Stimulated activated naive CD4-positive, alpha-beta T cell (primary cell): ENCODE results near the gene SDK1.

Source experiments
- DNase-seq, 6 experiments: peaks; one replicate each; lab custom pipeline; 2025; lab: John Stamatoyannopoulos, UW

Gene SDK1

DNA sequence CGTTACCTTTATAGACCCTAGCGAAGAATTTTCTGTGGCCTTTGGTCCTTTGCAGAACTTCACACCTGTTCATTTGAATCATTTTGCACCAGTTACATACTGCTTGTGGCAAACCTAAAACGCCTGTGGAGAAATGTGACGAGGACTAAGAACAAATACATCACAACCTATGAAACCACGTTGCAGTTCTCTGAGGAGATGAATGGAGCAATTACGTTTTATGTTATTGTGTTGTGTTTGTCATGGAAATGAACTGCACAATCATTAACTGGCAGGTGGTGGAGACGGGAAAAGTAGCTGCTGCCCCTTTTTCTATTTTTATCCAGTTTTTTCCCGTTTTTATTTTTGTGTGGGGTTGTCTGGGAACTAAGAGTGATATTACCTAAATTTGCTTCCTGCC, 505.5 kb downstream of the SDK1 start:
- no peak for DNase-seq

- no peak for DNase-seq
Observed at GRCh38 chr7:3807824-3808223, 506.8 kb downstream of the SDK1 start.

DNA sequence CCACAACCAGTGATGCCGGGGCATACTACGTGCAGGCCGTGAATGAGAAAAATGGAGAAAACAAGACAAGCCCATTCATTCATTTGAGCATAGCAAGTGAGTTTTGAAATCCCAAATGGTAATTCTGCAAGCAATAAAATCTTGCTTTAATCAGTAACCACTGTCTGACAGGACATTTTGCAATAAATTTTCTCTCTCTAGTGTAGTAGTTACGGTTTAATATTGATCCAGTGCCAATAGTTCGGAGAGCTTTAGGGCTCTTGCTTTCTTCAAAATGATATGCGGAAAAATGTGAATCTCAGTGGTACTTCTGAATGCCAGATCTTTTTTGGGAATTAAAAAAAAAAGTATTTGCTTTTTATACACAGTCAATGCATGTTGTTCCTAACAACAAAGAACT, 520.4 kb downstream of the SDK1 start:
- no peak for DNase-seq

GRCh38 chr7:3825491-3825890, 524.4 kb downstream of the SDK1 start:
- no peak for DNase-seq

DNA sequence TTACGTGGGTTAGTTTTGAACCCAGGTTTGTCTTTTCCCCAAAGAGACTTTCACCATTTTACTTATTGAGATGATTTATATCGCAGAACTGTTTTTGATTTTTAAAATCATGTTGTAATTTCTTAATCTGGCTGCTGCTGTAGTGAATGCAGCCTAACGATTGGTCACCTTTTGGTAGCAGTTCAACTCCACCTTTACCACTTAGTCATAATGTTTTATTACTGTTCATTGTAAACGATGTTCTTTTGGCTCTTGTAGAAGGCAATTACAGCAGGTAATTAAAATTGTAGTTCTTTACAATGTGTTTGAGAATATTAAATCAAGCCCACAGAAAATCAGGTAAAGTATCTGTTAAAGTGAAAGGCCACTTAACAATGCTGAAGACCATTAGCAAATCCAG, 531.1 kb downstream of the SDK1 start:
- DNase-seq: no peak

DNA sequence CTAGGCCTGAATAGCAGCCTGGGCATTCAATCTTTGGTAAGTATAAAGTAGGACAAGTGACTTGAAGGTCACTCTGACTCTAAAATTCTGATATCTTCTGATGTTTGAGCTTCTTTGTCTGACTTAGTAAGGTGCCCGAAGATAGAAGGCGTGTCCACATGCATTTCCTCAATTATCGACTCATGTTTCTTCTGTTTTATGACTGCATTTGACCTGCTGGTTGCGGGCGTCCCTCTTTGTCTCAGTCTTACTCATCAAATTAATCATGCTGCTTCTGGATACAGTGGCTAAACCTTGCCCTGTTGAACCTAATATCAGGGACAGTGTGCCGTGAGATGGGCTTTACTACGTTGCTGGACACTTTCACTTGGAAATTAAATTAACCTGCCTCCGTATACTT, 534.1 kb downstream of the SDK1 start:
- no peak for DNase-seq

DNA sequence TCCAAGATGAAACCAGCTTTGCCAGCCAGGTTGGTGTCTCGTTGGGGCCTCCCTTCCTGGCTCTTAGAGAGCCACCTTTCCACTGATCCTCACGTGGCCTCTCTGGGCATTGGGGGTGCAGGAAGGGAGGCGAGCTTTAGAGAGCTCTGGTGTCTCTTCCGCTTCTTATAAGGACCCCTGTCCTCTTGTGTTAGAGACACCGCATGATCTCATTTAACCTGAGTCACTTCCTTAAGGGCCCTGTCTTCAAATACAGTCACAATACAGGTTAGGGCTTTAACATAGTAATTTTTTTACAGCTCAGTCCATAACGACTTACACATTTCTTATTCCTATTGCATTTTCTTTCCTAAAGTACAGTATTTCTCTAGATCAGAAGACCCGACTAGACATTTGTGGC, 535.8 kb downstream of the SDK1 start:
- DNase-seq: no peak

DNA sequence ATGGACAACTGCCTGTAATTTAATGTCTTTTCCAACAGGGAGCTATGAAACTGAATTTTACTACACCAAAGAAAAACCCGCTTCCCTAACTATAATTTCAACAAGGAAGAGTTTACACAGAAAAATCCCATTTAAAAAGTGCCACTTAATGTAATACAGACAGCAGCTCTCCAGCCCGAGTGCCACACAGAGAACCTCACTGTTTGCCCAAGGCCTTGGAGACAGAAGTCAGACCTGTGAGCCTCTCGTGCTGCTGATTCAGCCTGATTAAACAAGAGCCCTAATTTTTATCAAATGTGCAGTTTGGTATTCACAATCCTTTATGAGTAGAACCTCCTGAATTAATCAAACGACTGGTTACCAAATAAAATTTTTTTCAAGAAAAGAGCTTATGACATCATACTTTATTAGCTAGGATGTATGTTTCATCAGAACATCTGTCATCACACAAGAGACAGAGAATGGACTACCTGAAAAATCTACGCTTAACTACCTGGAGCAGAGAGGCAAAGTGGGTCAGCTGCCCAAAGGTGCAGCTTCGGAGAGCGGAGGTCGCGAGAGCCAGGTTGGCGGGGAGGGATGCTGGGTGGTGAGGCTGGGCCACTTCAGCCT, 543.6 kb downstream of the SDK1 start:
- DNase-seq: no peak

GRCh38 chr7:3846738-3847137, 545.7 kb downstream of the SDK1 start:
- no peak for DNase-seq

- no peak for DNase-seq
Observed at GRCh38 chr7:3847336-3847735, 546.3 kb downstream of the SDK1 start.

- no peak for DNase-seq
Observed at GRCh38 chr7:3859431-3859830, 558.4 kb downstream of the SDK1 start.

DNA sequence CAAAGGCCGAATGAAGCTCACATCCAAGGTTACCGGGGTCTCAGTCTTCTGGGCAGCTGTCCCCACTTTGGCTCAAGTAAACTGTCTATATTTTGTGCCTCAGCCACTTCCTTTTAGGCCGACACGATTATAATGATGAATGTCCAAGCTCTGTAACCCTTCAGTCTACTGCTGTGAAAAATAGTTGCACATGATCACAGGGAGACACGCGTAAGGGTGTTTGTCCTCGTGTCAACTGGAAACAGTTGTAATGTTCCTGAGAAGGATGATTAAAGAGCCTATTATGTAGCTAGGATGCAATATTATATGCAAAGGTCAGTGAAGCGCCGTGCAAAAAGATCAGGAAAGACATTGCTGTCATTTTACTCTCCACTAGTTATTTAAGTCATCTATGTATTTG, 559.9 kb downstream of the SDK1 start:
- DNase-seq: no peak

DNA sequence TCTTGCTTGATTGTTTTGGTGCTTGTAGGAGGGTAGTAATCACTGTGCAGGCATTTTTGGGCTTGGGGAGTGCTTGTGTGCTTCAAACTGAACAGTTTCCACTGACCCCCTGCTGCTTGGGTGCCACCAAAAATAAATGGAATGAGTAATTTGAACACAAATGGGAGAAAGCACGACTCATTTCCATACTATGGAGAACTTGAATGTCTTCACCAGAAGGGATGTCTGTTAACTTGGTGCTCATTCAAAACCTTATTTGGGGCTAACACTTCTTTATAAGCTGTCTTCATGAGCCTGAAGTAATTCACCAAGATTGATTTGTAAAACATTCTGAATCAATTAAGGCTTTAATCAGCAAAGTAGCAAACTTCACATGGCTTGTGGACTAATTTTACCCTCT, 560.3 kb downstream of the SDK1 start:
- DNase-seq: no peak

- no peak for DNase-seq
Observed at GRCh38 chr7:3861941-3862340, 560.9 kb downstream of the SDK1 start.

DNA sequence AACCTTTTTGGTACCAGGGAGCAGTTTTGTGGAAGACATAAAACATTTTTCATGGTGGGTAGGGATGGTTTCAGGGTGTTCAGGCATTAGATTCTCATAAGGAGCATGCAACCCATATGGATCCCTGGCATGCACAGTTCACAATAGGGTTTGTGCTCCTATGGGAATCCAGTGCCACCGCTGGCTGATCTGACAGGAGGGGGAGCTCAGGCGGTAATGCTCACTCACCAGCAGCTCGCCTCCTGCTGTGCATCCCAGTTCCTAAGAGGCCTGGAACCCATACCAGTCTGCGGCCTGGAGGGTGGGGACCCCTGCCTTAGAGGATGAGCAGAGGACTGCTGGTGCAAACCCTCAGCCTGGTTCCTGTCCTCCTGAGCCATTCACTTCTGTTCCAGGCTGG, 561.7 kb downstream of the SDK1 start:
- DNase-seq: no peak

- no peak for DNase-seq
Observed at GRCh38 chr7:3866277-3866676, 565.2 kb downstream of the SDK1 start.

DNA sequence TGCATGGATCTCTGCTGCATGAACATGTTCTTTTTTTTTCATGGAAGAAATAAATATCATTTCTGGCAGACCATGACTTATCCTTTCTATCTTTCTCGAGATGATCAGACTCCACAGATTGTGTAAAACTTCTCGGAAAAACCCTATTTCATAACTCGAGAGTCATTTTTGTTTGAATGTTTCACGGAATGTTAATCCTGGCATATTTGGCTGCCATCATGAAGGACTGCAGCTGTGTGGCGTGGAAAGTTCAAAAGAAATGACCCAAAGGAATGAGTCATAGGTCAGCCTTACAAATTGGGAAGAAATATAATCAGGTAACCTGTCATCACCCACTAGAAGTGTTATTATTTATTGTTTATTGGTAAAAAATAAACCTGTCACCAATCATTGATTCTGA, 566.8 kb downstream of the SDK1 start:
- DNase-seq: no peak

DNA sequence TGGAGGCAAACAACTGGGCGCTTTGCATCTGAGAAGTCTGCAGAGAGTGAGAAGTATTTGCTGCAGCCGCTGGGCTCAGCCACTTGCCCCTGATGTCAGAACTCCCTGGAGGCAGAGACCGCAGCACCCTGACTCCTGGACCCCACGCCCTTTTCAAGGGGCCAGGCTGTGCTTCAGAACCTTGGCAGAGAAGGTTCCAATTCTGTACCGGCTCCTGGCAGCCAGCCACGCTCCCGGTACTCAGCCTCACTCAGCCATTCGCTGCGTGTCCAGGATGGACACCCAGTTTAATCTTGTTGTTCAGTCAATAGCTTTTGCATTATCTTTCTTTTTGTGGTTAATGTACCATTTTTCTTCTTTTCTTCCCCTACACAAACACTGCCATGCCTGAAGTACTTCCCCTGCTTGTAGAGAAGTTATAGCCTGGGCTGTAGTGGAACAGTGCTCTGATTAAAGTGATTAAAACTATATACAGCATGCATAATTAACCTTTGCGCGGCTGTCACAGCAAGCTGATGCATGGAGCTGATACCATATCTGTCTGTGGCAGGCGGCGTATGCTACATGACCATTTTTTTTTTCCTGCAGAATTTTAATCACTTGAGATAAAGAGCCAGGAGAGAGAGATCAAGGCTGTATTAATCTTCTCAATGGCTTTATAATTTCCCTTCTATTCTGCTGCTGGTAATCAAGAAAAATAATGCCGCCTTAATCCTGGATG, 578.5 kb downstream of the SDK1 start:
- no peak for DNase-seq

DNA sequence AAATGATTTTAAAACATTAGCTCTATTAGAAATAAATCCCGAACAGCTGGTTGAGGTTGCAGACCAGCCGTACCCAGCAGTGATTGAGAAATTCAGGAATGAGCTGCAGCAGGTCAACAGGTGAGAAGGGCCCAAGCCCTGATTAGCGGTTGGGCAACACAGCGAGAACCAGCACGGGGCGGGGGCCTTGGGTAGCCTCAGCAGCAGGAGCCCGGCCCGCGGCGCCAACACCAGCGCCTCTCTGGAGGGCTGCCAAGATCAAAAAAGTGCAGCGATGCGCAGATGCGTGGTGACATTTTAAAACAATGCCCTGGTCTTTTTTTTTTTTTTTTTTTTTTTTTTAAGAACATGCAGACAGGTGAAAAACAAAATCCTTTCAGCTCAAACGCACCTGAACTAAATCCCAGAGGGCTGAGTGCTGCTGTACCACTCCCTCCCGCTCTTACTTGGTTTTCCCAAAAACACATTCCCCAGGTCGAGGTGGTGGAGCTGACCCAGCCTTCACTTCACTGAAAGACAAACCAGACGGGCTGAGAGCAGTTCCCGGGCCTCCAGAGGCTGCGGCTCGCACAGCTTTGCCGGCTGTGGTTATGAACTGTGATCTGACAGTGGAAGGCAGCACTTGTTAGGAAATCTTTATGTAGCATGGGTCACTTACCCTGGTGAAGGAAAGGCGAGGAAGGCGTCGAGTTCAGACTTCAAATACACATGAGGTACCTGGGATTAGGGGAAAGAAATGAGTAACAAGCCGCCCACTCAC, 579.4 kb downstream of the SDK1 start:
- no peak for DNase-seq

- no peak for DNase-seq
Observed at GRCh38 chr7:3882782-3883181, 581.7 kb downstream of the SDK1 start.

GRCh38 chr7:3884543-3884942, 583.5 kb downstream of the SDK1 start:
- DNase-seq: no peak

- DNase-seq: no peak
Observed at GRCh38 chr7:3887096-3887690, 586.1 kb downstream of the SDK1 start.

DNA sequence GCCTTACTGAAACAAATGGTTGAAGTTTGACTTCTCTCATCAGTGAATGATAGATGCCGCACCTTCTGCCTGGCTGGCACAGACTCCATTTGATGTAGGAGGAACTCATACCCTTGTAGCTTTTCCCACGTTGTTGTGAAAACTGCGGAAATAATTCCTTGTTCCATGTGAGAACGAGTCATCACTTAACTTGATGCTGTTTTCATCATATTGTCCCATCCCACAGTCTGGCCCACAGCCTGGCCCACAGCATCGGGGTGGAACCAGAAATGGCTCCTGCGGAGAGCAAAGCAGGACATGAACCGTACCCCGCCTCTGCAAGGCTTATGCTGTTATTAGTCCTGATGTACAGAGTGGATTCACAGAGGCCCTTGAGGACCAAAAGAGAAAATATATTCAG, 587.0 kb downstream of the SDK1 start:
- DNase-seq: no peak
